RWPE1 (cell line): ENCODE measurements around the gene KCNMA1.

Experiments used
- CTCF ChIA-PET: fragments of 350-600 bp; sonication (Branson Sonifier 250); formaldehyde crosslinking; extraction: SDS; loops from one replicate; lab custom pipeline; 2021; lab: Yijun Ruan, JAX
- POLR2A ChIA-PET: fragments of 400-600 bp; formaldehyde crosslinking; extraction: SDS; loops from one replicate; lab custom pipeline; 2020; ENCODE audit warnings: antibody characterized with exemption; ENCODE audit not compliant: low non-redundant PET; lab: Yijun Ruan, JAX
- DNase-seq: peaks from one replicate; pipeline ENCODE4 v3.0.0; 2012; ENCODE audit warnings: low spot score
- H3K27ac ChIP-seq: fragments of 450-650 bp; 2 replicates; pipeline ENCODE4 v1.5.1; 2017
- TF ChIP-seq, protein P1 (sequence below): fragments of 450-650 bp; conservative IDR thresholded peaks from 2 replicates; pipeline ENCODE4 v1.5.1; 2017; ENCODE audit warnings: low read depth, mild to moderate bottlenecking

KCNMA1 gene

DNA sequence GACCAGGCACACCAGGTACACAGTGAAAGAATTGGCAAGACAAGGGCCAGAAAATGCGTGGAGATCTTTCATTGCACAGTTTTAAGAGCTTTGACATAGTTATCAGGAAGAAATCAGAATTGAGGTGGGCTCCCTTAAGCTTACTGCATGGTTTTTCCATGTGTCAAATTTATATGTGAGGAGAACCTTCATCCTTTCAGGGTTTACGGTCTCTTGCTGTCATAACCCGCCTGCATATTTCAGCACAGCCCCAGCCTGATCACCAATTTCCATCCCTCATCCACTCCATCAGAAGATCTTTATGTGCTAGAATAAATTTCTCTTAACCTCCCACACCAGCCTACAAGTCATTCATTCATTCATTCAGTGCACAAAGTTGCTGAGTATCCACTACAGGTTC lies 373.1 kb downstream of the KCNMA1 start:
- TF ChIP-seq, protein P1, sequence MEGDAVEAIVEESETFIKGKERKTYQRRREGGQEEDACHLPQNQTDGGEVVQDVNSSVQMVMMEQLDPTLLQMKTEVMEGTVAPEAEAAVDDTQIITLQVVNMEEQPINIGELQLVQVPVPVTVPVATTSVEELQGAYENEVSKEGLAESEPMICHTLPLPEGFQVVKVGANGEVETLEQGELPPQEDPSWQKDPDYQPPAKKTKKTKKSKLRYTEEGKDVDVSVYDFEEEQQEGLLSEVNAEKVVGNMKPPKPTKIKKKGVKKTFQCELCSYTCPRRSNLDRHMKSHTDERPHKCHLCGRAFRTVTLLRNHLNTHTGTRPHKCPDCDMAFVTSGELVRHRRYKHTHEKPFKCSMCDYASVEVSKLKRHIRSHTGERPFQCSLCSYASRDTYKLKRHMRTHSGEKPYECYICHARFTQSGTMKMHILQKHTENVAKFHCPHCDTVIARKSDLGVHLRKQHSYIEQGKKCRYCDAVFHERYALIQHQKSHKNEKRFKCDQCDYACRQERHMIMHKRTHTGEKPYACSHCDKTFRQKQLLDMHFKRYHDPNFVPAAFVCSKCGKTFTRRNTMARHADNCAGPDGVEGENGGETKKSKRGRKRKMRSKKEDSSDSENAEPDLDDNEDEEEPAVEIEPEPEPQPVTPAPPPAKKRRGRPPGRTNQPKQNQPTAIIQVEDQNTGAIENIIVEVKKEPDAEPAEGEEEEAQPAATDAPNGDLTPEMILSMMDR = no peak
- POLR2A ChIA-PET = no interaction called here
- no peak for DNase-seq
- CTCF ChIA-PET = interaction anchor here (1.2 kb wide), 1 partner anchor 13 kb away, joined by 3 read pairs; no protein-coding TSS in a partner anchor
- no peak overlapping the region for H3K27ac ChIP-seq

DNA sequence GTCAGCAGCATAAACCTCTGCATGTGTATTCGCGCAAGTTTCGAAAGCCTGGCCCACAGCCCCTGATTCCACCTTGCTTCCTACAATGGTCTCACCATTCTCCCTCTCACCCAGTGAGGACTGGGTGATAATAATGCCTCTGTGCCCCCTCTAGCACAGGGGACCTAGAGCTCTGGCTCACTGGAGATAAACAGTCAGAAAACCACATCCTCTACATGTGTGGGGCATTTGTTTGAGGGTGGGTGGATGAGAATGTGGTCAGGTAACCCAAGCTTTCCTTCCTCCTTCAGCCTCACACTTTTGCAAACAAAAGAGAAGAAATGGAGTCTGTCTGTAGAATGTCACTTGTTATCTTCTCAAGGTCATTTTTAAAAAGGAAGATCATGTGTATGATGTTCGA lies 373.5 kb downstream of the KCNMA1 start:
- H3K27ac ChIP-seq = no peak overlapping the region
- TF ChIP-seq, protein P1 = no peak
- no peak for DNase-seq
- ChIA-PET POLR2A (no interaction called here), CTCF (interaction anchor here (0.6 to 1.2 kb wide), 2 partner anchors 13 to 136 kb away, joined by 3 read pairs; no protein-coding TSS in a partner anchor)

DNA sequence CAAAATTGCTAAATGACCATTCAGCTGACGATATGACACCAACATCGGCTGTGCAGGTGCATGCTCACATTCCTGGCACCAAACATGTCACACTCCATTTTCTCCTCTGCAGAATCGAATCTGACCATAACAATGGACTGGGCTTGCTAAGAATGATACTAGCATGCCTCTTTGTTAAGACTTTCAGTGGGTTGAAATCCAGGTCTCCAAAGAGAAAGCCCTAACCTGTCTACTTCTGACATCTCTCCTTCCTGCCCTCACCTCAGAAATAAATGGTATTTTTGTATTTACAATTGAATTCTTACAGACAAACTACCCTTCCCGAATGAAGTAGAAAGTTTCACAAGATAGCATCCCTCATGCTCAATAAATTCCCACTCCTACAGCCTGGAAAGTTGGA lies 373.9 kb downstream of the KCNMA1 start:
- no peak overlapping the region for H3K27ac ChIP-seq
- no peak for DNase-seq
- CTCF ChIA-PET = interaction anchor here (0.6 to 1.2 kb wide), 2 partner anchors 13 to 136 kb away, joined by 3 read pairs; no protein-coding TSS in a partner anchor
- POLR2A ChIA-PET = no interaction called here
- TF ChIP-seq, protein P1 = no peak

DNA sequence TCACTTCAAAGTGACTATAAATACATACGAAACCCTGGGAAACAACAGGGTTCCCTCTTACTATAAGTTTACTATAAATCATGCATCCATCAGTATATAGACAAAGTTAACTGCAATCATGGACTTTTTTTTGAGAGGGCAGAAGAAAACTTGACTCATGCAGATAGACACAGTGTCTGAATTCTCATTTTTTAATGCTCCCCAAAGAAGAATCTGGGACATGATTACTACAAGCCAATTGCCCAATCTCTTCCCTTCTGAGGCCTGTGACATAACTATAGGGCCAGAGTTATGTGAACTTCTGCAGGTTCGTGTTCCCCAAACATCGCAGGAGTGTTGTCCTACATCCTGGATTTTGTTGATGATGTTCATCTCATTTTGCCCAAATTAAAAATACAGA lies 376.5 kb downstream of the KCNMA1 start:
- POLR2A ChIA-PET = no interaction called here
- no peak overlapping the region for H3K27ac ChIP-seq
- CTCF ChIA-PET = no interaction called here
- TF ChIP-seq, protein P1 = no peak
- DNase-seq = no peak

DNA sequence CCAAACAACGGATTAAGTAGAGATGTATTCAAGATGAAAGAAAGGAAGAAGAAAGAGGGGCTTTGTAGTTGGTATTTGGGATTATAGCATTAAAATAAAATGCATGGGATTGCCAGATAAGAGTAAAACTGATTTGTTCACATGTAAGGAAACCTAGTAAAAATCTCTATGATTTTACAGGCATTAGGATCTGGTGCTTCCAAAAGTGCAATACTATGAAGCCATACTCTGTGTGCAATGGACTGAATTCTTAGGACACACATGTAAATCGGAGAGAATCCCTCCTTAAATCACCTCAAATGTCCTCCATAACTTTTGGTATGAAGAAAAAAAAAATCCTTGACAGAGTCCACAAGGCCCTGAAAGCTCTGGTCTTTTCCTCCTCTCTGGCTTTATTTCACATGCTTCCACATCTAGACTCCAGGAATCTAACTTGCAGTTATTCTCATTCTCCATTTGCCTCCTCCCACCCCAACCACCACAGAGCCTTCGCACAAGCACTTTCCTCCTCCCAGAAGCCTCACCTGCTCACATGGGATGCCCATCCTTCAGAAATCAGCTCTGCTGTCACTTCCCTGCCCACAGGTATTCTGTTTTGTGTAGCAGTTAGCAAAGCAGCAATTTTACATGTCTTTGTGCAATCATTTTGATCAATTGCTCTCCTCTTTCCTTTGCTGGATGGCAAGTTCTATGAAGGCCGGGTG lies 378.3 kb downstream of the KCNMA1 start:
- POLR2A ChIA-PET = no interaction called here
- TF ChIP-seq, protein P1 = no peak
- no peak for DNase-seq
- H3K27ac ChIP-seq = no peak overlapping the region
- CTCF ChIA-PET = interaction anchor here (0.7 kb wide), 1 partner anchor 316 kb away, joined by 3 read pairs; no protein-coding TSS in a partner anchor

DNA sequence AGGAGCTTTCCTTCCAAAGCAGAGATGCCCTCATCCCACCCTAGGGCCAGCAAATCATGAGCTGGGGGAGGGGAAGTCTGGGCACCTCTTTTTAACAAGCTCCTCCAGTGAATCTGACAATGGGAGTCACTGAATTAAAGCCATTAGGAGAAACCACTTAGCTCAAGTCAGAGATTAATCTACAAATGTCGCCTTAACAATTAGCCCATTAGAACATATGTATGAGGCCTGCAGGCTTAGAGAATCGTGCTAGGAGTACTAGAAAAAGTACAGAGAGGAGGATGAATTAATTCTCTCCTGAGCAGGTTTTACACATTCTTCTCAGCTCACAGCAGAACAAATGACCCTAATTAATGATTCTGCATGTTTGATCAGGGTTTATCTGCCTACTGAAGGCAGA lies 381.3 kb downstream of the KCNMA1 start:
- TF ChIP-seq, protein P1 = no peak
- ChIA-PET CTCF (interaction anchor here (0.5 to 1.3 kb wide), 2 partner anchors 381 to 455 kb away, joined by 3 to 4 read pairs; partner anchors contain the start of gene KCNMA1), POLR2A (no interaction called here)
- H3K27ac ChIP-seq = no peak overlapping the region
- no peak for DNase-seq
